ENCODE data around the gene CCDC38.

Gene CCDC38

DNA sequence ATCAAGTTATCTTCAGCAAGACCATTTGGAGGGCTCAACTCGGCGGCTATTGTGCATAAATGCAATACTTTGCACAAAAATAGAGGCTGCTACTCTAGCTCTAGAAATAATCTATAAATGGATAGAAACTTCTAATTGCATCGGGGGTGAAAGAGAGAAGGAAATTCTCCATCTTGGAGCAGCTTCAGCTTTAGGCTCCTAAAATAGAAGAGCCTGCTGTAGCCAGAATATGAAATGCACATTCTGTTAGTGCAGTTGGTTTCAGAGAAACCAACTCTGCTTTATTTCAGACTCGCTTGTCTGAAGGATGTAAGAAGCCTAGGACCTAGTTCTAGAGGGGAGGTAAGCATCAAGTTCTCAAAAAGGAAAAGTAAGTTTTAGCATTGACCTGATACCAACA is 45.6 kb downstream of the CCDC38 start:
- Histone ChIP-seq H3K36me3 (no peaks in the 10 kb centered on the region), H3K27ac (no peak overlapping the region), H3K4me3 (ENCODE audit: low read depth, low read length) (no peak overlapping the region), H3K9me3 (ENCODE audit: severe bottlenecking) (no peaks in the 10 kb centered on the region), H3K27me3 (ENCODE audit: insufficient read depth, low read depth, severe bottlenecking) (no peaks in the 10 kb centered on the region)
- no peak for DNase-seq
- TF ChIP-seq CTCF (IDR thresholded peaks at IDR 0.05; ENCODE audit: low read depth, low read length): no peak

GRCh38 chr12:95890958-95891357 is 51.5 kb downstream of the CCDC38 start:
- Histone ChIP-seq H3K36me3 (no peaks in the 10 kb centered on the region), H3K27ac (no peak overlapping the region), H3K27me3 (ENCODE audit: insufficient read depth, low read depth, severe bottlenecking) (no peaks in the 10 kb centered on the region), H3K4me3 (ENCODE audit: low read depth, low read length) (no peak overlapping the region), H3K9me3 (ENCODE audit: severe bottlenecking) (no peaks in the 10 kb centered on the region)
- DNase-seq: no peak
- no peak for TF ChIP-seq CTCF (IDR thresholded peaks at IDR 0.05; ENCODE audit: low read depth, low read length)

DNA sequence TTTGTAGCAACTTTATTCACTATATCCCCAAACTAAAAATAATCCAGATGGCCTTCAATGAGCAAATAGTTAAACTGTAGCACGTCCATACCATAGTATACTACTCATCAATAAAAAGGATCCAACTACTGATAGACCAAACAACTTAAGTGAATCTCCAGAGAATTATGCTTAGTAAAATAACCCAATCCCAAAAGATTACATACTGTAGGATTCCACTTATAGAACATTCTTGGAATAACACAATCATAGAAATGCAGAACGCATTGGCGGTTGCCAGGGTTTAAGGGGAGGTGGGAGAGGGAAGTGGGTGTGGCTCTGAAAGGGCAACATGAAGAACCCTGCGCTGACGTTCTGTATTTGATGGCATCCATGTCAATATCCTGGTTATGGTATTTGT is 55.1 kb downstream of the CCDC38 start:
- H3K9me3 ChIP-seq (ENCODE audit: severe bottlenecking): no peaks in the 10 kb centered on the region
- H3K4me3 ChIP-seq (ENCODE audit: low read depth, low read length): no peak overlapping the region
- no peak for DNase-seq
- H3K27ac ChIP-seq: no peak overlapping the region
- TF ChIP-seq CTCF (IDR thresholded peaks at IDR 0.05; ENCODE audit: low read depth, low read length): no peak
- H3K27me3 ChIP-seq (ENCODE audit: insufficient read depth, low read depth, severe bottlenecking): no peaks in the 10 kb centered on the region
- H3K36me3 ChIP-seq: no peaks in the 10 kb centered on the region

DNA sequence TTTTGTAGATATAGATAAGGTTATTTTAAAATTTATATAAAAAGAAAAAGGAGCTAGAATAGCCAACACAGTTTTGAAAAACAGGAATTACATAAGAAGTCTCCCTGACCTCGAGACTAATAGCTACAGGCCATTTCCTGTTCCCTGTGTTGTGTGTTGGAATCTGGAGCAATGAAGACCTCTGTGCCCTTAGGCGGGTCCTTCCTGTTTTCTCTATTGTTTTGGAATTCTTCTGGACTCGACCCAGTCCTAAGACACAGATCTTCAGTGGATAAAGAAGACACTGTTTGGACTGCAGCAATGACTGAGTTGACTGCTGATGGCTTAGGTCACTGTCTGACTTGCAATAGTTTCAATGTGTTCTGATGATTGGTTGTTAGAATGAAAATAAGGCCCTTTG is 57.4 kb downstream of the CCDC38 start:
- Histone ChIP-seq H3K27me3 (ENCODE audit: insufficient read depth, low read depth, severe bottlenecking) (no peaks in the 10 kb centered on the region), H3K27ac (no peak overlapping the region), H3K4me3 (ENCODE audit: low read depth, low read length) (no peak overlapping the region), H3K9me3 (ENCODE audit: severe bottlenecking) (no peaks in the 10 kb centered on the region), H3K36me3 (no peaks in the 10 kb centered on the region)
- no peak for DNase-seq
- no peak for TF ChIP-seq CTCF (IDR thresholded peaks at IDR 0.05; ENCODE audit: low read depth, low read length)

GRCh38 chr12:95882873-95883272 is 59.5 kb downstream of the CCDC38 start:
- Histone ChIP-seq H3K9me3 (ENCODE audit: severe bottlenecking) (no peaks in the 10 kb centered on the region), H3K27ac (no peak overlapping the region), H3K4me3 (ENCODE audit: low read depth, low read length) (no peak overlapping the region), H3K27me3 (ENCODE audit: insufficient read depth, low read depth, severe bottlenecking) (no peaks in the 10 kb centered on the region), H3K36me3 (no peaks in the 10 kb centered on the region)
- DNase-seq: no peak
- TF ChIP-seq CTCF (IDR thresholded peaks at IDR 0.05; ENCODE audit: low read depth, low read length): no peak

GRCh38 chr12:95882080-95882479 is 60.3 kb downstream of the CCDC38 start:
- DNase-seq: no peak
- no peaks in the 10 kb centered on the region for H3K36me3 ChIP-seq
- no peaks in the 10 kb centered on the region for H3K27me3 ChIP-seq (ENCODE audit: insufficient read depth, low read depth, severe bottlenecking)
- H3K9me3 ChIP-seq (ENCODE audit: severe bottlenecking): no peaks in the 10 kb centered on the region
- no peak for TF ChIP-seq CTCF (IDR thresholded peaks at IDR 0.05; ENCODE audit: low read depth, low read length)
- no peak overlapping the region for H3K27ac ChIP-seq
- no peak overlapping the region for H3K4me3 ChIP-seq (ENCODE audit: low read depth, low read length)
